H1 (cell line): Measurements from ENCODE around the gene NEDD9.

Experiments used
- EGR1 ChIP-seq: IDR thresholded peaks from 2 replicates; pipeline ENCODE4 v1.6.1; 2011; ENCODE audit warnings: low read depth, low read length, borderline replicate concordance
- EZH2 ChIP-seq: fragments of 200-600 bp; sonication (generic); IDR thresholded peaks from 2 replicates; pipeline ENCODE4 v1.7.1; 2012; ENCODE audit warnings: low read depth, mild to moderate bottlenecking, moderate library complexity, low read length, inconsistent platforms; ENCODE audit not compliant: severe bottlenecking
- JUND ChIP-seq: IDR thresholded peaks from 2 replicates; pipeline ENCODE4 v1.6.1; 2011; ENCODE audit warnings: mild to moderate bottlenecking, improper control_type of control experiment, low read length
- RBBP5 ChIP-seq: IDR thresholded peaks from 2 replicates; pipeline ENCODE4 v1.7.1; 2012; ENCODE audit warnings: low read depth, mild to moderate bottlenecking, inconsistent platforms, low read length, moderate library complexity, borderline replicate concordance
- SUZ12 ChIP-seq: fragments of 200-600 bp; sonication (generic); IDR thresholded peaks from 2 replicates; pipeline ENCODE4 v1.6.1; 2012; ENCODE audit warnings: mild to moderate bottlenecking, inconsistent platforms, low read length, moderate library complexity, mixed read lengths
- TF ChIP-seq, protein P1 (sequence below), 3 experiments: IDR thresholded peaks; 1 replicate in 2 of 3; 2 replicates in 1 of 3; pipeline versions ENCODE4 v1.5.1 to v1.6.1; 2011; ENCODE audit warnings: low read length in 3 of 3, mild to moderate bottlenecking in 3 of 3, inconsistent platforms in 2 of 3, low read depth in 1 of 3, moderate library complexity in 1 of 3; ENCODE audit not compliant: insufficient read depth in 1 of 3; ENCODE audit errors: control extremely low read depth in 1 of 3

DNA sequence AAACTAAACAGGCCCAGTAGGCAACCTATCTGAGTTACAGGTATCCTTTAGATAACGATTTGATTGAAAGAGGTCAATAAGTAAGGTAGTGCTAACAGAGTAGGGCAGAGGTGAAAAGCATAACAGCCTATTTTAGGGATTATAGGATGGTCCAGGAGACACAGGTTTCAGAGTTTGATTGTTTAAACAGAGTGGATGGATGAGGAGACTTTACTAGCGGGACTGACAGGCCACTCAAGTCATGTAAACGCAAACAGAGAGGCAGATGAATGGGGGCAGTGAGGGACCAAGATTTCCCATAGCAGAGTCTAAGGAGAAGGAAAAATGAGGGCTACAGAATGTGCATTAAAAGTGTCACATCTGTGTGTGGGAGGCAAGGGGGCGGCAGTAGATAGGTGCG is 4.8 kb downstream of the NEDD9 start:
- TF ChIP-seq, protein P1, sequence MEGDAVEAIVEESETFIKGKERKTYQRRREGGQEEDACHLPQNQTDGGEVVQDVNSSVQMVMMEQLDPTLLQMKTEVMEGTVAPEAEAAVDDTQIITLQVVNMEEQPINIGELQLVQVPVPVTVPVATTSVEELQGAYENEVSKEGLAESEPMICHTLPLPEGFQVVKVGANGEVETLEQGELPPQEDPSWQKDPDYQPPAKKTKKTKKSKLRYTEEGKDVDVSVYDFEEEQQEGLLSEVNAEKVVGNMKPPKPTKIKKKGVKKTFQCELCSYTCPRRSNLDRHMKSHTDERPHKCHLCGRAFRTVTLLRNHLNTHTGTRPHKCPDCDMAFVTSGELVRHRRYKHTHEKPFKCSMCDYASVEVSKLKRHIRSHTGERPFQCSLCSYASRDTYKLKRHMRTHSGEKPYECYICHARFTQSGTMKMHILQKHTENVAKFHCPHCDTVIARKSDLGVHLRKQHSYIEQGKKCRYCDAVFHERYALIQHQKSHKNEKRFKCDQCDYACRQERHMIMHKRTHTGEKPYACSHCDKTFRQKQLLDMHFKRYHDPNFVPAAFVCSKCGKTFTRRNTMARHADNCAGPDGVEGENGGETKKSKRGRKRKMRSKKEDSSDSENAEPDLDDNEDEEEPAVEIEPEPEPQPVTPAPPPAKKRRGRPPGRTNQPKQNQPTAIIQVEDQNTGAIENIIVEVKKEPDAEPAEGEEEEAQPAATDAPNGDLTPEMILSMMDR (IDR thresholded peaks at IDR 0.05; ENCODE audit: control extremely low read depth in 1 of 3, insufficient read depth in 1 of 3, low read depth in 1 of 3, low read length in 3 of 3): no peak
- TF ChIP-seq RBBP5 (no peak), EZH2 (no peak), JUND (no peak), EGR1 (no peak), SUZ12 (no peak)
